Kidney epithelial cell (primary cell): ENCODE results near the gene GNA15. TPM values are rescaled to one million over a fixed set of nuclear protein-coding genes. Genes with fewer than 3 reads are reported as not detected.
"Not testable (repeated sequence)": the region's sequence is repeated elsewhere in the genome, so short reads cannot be mapped to it uniquely, and the experiment has no call there.

ENCODE experiments used
- DNase-seq: peaks from one replicate; pipeline ENCODE4 v3.0.0-alpha.2; 2010; ENCODE audit warnings: low read depth
- H3K27me3 ChIP-seq: 2 replicates; pipeline ENCODE4 v1.6.0; 2011; ENCODE audit warnings: low read length; ENCODE audit not compliant: control insufficient read depth, insufficient read depth
- H3K36me3 ChIP-seq: 2 replicates; pipeline ENCODE4 v1.5.1; 2011; ENCODE audit warnings: low read length; ENCODE audit not compliant: control insufficient read depth, insufficient read depth
- H3K4me3 ChIP-seq: 2 replicates; pipeline ENCODE4 v1.5.1; 2011; ENCODE audit warnings: low read depth, mild to moderate bottlenecking, control low read depth, low read length
- total RNA-seq: library from RNA; depleted of rRNA; stranded (reverse); fragments of >200 nt; gene quantifications from 2 replicates; pipeline ENCODE4 v1.2.3, GENCODE V29; 2015
- TF ChIP-seq, protein P1 (sequence below): IDR thresholded peaks from 2 replicates; pipeline ENCODE4 v1.5.1; 2011; ENCODE audit warnings: mild to moderate bottlenecking, moderate library complexity, low read length, control low read depth, inconsistent platforms; ENCODE audit not compliant: insufficient read depth, poor library complexity, severe bottlenecking

The GNA15 gene
- total RNA-seq, 1 donor from 2014 or later = 2.3 TPM

DNA sequence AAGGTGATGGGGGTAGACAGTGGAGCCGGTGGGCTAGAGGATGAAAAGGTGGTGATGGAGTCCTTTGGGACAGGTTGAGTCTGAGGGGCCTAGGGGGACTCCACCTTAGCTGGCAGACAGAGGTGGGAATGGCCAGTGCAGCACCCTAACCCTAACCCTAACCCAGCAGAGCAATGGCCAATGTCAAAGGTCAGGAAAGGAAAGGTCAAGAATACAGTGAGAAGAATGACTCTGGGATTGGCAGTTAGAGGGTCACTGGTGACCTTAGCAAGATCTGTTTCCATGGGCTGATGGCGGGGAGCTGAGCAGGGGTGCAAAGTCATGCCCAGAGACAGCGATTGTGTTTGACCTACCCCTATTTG is 16.6 kb downstream of the GNA15 start:
- Histone ChIP-seq H3K36me3 (no peaks in the 10 kb centered on the region), H3K4me3 (no peak overlapping the region), H3K27me3 (peaks cover 9% of the 10 kb centered on the region)
- TF ChIP-seq, protein P1, sequence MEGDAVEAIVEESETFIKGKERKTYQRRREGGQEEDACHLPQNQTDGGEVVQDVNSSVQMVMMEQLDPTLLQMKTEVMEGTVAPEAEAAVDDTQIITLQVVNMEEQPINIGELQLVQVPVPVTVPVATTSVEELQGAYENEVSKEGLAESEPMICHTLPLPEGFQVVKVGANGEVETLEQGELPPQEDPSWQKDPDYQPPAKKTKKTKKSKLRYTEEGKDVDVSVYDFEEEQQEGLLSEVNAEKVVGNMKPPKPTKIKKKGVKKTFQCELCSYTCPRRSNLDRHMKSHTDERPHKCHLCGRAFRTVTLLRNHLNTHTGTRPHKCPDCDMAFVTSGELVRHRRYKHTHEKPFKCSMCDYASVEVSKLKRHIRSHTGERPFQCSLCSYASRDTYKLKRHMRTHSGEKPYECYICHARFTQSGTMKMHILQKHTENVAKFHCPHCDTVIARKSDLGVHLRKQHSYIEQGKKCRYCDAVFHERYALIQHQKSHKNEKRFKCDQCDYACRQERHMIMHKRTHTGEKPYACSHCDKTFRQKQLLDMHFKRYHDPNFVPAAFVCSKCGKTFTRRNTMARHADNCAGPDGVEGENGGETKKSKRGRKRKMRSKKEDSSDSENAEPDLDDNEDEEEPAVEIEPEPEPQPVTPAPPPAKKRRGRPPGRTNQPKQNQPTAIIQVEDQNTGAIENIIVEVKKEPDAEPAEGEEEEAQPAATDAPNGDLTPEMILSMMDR = no peak
- DNase-seq = no peak

DNA sequence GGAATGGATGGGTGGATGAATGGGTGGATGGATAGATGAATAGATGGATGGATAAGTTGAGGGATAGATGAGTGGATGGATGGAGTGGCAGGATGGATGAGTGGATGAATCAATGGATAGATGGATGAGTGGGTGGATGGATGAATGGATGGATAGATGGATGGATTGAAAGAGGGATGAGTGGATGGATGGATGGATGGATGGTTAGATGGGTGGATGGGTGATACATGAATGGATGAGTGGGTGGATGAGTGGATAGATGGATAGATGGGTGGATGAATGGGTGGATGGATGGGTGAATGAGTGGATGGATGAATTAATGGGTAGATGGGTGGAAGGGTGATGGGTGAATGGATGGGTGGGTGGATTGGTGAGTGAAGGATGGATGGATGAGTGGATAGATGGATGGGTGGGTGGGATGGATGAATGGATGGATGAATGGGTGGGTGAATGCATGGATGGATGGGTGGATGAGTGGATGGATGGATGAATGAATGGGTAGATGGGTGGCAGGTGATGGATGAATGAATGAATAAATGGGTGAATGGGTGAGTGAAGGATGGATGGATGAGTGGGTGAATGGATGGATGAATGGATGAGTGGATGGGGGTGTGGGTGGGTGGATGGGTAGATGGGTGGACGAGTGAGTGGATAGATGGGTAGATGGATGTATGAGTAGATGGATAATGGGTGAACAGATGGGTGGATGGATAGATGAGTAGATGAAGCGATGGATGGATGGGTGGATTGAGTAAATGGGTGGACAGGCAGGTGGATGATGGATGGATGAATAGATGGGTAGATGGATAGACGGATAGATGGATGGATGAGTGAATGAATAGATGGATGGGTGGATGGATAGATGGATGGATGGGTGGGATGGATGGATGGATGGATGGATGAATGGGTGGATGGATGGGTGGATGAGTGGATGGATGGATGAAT is 17.7 kb downstream of the GNA15 start:
- H3K36me3 ChIP-seq = no peaks in the 10 kb centered on the region
- H3K27me3 ChIP-seq = peaks cover 12% of the 10 kb centered on the region
- TF ChIP-seq, protein P1 = no peak
- no peak for DNase-seq
- no peak overlapping the region for H3K4me3 ChIP-seq

DNA sequence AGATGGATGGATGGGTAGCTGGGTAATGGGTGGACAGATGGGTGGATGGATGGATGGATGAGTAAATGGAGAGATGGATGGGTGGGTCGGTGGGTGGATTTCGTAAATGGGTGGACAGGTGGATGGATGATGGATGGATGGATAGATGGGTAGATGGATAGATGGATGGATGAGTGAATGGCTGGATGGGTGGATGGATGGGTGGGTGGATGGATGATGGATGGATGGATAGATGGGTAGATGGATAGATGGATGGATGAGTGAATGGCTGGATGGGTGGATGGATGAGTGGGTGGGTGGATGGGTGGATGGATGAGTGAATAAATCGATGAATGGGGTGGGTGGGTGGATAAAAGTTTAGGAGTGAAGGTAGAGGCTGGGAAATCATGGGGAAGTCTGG is 18.6 kb downstream of the GNA15 start:
- not testable (repeated sequence) for DNase-seq, H3K36me3 ChIP-seq, H3K4me3 ChIP-seq

DNA sequence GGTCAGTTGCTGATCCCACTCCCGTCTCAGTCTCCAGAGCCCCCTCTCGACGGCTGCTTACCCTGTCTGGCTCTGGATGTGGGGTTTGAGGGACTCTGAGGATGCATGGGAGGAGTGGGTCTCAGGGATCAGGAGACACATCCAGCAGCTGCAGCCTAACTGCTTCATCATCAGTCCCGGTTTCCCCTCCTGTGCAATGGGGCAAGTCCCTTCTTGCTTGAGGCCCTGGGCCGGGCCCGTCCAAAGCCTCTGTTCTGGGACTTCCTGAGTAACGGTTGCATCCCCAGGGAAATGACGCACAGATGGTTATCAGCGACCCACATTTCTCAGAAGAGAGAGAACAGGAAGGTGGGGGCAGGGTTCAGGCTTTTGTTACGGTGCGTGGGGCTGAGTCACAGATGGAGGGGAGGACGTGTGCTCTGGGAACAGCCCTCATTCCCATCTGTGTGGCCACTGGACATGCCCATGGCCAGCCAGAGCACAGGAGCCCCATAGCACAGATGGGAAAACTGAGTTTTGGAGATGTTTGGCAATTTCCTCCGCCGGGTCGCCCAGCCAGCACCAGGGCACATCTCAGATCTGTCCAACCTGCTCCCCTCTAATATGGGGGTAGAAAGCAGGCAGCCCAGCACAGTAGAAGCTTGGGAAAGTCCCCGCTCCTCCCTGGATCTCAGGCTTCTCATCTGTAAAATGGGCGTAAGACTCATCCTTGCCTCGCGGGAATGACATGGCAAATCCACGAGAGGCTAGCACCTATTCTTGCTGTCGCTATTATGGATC is 19.3 kb downstream of the GNA15 start:
- TF ChIP-seq, protein P1 = no peak
- no peak overlapping the region for H3K4me3 ChIP-seq
- peaks cover 5% of the 10 kb centered on the region for H3K27me3 ChIP-seq
- no peaks in the 10 kb centered on the region for H3K36me3 ChIP-seq
- peak; percentile 85 for DNase-seq

More for the DNA sequence above, 18.6 kb downstream of the GNA15 start:
- H3K27me3 ChIP-seq = peaks cover 12% of the 10 kb centered on the region

DNA sequence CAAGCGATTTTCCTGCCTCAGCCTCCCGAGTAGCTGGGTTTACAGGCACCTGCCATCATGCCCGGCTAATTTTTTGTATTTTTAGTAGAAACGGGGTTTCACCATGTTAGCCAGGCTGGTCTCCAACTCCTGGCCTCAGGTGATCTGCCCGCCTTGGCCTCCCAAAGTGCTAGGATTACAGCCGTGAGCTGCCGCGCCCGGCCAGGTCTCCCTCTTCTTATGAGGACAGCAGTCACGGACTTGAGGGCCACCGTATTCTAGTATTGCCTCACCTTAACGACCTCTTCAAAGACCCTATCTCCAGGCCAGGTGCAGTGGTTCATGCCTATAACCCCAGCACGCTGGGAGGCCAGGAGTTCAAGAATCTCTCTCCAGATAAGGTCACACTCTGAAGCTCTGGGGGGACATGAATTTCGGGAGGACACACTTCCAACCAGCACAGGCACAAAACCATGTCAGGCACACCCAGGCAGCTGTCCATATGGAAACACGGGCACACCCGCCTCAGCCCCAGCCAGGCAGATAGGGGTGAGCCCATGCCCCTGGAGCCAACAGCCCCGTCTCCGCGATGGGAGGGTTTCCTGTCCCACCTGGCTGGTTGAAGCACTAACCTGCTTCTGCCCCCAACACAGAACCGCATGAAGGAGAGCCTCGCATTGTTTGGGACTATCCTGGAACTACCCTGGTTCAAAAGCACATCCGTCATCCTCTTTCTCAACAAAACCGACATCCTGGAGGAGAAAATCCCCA is 21.4 kb downstream of the GNA15 start:
- TF ChIP-seq, protein P1 = no peak
- no peak for DNase-seq
- Histone ChIP-seq H3K4me3 (no peak overlapping the region), H3K36me3 (no peaks in the 10 kb centered on the region), H3K27me3 (peaks cover 3% of the 10 kb centered on the region)

DNA sequence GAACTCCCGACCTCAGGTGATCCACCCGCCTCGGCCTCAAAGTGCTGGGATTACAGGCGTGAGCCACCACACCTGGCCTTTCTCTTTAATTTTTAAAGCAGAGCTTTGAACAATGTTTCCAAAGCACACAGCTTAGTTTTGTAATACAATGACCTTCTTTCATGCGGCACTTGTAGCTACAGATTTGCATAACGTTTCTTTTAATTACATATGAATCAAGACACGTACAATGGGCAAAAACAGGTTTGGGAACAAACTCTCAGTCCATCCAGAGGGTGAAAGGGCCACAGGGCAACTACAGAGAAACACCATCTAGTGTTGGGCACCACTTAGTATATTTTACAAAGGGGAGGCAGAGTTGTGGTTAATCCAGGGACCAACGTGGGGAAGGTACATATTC is 23.7 kb downstream of the GNA15 start:
- no peaks in the 10 kb centered on the region for H3K36me3 ChIP-seq
- DNase-seq = no peak
- peaks cover 3% of the 10 kb centered on the region for H3K27me3 ChIP-seq
- TF ChIP-seq, protein P1 = no peak
- no peak overlapping the region for H3K4me3 ChIP-seq
